Body of pancreas (tissue), 4 donors: ENCODE data around the gene TNFRSF8.

ENCODE experiments used
- CTCF ChIP-seq, 7 experiments: fragments of 450-650 bp in 4 of 7; fragments of 200-600 bp in 3 of 7; sonication (generic) in 3 of 7; IDR thresholded peaks; one replicate each; pipeline ENCODE4 v1.5.1; 2016 to 2019; ENCODE audit warnings: antibody characterized with exemption in 7 of 7
- POLR2A ChIP-seq, 3 donors: fragments of 450-650 bp; IDR thresholded peaks; one replicate each; pipeline ENCODE4 v1.6.1; 2016; ENCODE audit warnings: antibody characterized with exemption in 3 of 3, mild to moderate bottlenecking in 2 of 3

GRCh38 chr1:12129624-12130023 lies 66.5 kb downstream of the TNFRSF8 start:
- no peak for TF ChIP-seq POLR2A (IDR thresholded peaks at IDR 0.05)
- no peak for TF ChIP-seq CTCF (IDR thresholded peaks at IDR 0.05)
